ENCODE measurements around the gene KRT37. TPM values are rescaled to one million over a fixed set of nuclear protein-coding genes. Genes with fewer than 3 reads are reported as not detected.

The KRT37 gene
- total RNA-seq, 1 experiment from 2014 or later: not detected

DNA sequence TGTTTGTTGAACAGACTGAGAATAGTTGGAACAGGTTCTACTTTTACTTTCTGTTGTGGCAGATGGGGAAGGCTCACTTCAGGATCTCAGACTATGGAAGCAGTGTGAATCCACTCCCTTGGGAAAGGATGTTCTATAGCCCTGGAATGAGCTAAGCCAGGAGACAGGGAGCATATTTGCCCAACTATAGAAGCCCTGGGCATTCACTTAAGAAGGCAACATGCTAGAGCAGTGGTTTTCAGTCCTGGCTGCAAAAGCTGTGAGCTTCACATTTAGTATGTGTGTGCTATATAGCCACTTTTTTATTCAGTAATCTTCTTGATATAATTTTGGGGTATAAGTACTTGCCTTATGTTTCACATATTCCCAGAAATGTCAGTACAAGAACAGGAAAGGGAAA lies 44.0 kb upstream of the KRT37 start:
- no peak for DNase-seq
- Mint-ChIP-seq H3K36me3 (ENCODE audit: insufficient read depth in 1 of 3, low read depth in 3 of 3) (no peaks in the 10 kb centered on the region; a peak in 1 of 7 replicates), H3K27ac (no peak overlapping the region), H3K9me3 (peaks cover 9 to 11% of the 10 kb centered on the region in 2 experiments; a peak in 3 of 5 replicates), H3K4me1 (no peaks in the 10 kb centered on the region), H3K4me3 (no peak overlapping the region), H3K27me3 (ENCODE audit: low read depth) (peaks cover 8% of the 10 kb centered on the region)
- Histone ChIP-seq H3K4me1 (ENCODE audit: insufficient read depth, low read length) (no peaks in the 10 kb centered on the region), H4K20me1 (ENCODE audit: control insufficient read depth, insufficient read depth, insufficient read length) (no peaks in the 10 kb centered on the region), H3K56ac (ENCODE audit: insufficient read length, low read depth, low read length) (no peak overlapping the region), H3K9me3 (ENCODE audit: control insufficient read depth, low read depth, low read length) (no peaks in the 10 kb centered on the region), H3K4ac (ENCODE audit: low read depth, low read length) (no peak overlapping the region), H3K79me1 (ENCODE audit: insufficient read depth, low read depth, low read length, poor library complexity, severe bottlenecking) (no peaks in the 10 kb centered on the region), H3T11ph (ENCODE audit: low read length) (no peak overlapping the region), H2BK5ac (ENCODE audit: insufficient read length, low read length) (no peak overlapping the region), H2AK5ac (ENCODE audit: insufficient read length, low read length) (no peak overlapping the region), H2AFZ (ENCODE audit: low read length) (no peak overlapping the region), H3K9ac (ENCODE audit: extremely low read depth, insufficient read length, low read length) (no peak overlapping the region), H3K14ac (ENCODE audit: insufficient read depth, low read length) (no peak overlapping the region), H3K4me2 (ENCODE audit: insufficient read depth, insufficient read length, low read length) (no peak overlapping the region), H3K23me2 (ENCODE audit: insufficient read length, low read depth, low read length, poor library complexity, severe bottlenecking) (no peaks in the 10 kb centered on the region), H2BK20ac (ENCODE audit: low read depth, low read length, poor library complexity, severe bottlenecking) (no peak overlapping the region), H2BK12ac (ENCODE audit: insufficient read length, low read depth, low read length) (no peak overlapping the region), H3K27ac (ENCODE audit: insufficient read length, low read depth, low read length) (no peak overlapping the region), H3K18ac (ENCODE audit: insufficient read length, low read depth, low read length) (no peak overlapping the region), H4K91ac (ENCODE audit: insufficient read length, low read depth, low read length) (no peak overlapping the region), H3K79me2 (ENCODE audit: insufficient read depth, low read length) (no peaks in the 10 kb centered on the region), H4K8ac (replicated peaks; ENCODE audit: insufficient read length, low read depth, low read length) (no peak overlapping the region), H4K5ac (ENCODE audit: insufficient read length, low read depth, low read length) (no peak overlapping the region), H3K23ac (ENCODE audit: insufficient read length, low read depth, low read length) (no peak overlapping the region), H2BK15ac (ENCODE audit: low read depth, low read length) (no peak overlapping the region), H3K27me3 (ENCODE audit: insufficient read depth, low read length) (no peaks in the 10 kb centered on the region), H2BK120ac (ENCODE audit: low read depth, low read length, poor library complexity, severe bottlenecking) (no peak overlapping the region)
- TF ChIP-seq, protein P1, sequence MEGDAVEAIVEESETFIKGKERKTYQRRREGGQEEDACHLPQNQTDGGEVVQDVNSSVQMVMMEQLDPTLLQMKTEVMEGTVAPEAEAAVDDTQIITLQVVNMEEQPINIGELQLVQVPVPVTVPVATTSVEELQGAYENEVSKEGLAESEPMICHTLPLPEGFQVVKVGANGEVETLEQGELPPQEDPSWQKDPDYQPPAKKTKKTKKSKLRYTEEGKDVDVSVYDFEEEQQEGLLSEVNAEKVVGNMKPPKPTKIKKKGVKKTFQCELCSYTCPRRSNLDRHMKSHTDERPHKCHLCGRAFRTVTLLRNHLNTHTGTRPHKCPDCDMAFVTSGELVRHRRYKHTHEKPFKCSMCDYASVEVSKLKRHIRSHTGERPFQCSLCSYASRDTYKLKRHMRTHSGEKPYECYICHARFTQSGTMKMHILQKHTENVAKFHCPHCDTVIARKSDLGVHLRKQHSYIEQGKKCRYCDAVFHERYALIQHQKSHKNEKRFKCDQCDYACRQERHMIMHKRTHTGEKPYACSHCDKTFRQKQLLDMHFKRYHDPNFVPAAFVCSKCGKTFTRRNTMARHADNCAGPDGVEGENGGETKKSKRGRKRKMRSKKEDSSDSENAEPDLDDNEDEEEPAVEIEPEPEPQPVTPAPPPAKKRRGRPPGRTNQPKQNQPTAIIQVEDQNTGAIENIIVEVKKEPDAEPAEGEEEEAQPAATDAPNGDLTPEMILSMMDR (conservative IDR thresholded peaks at IDR 0.05): no peak
